Measurements from ENCODE around the gene C2orf42.
"Not testable (repeated sequence)": the region's sequence is repeated elsewhere in the genome, so short reads cannot be mapped to it uniquely, and the experiment has no call there.

C2orf42 gene

DNA sequence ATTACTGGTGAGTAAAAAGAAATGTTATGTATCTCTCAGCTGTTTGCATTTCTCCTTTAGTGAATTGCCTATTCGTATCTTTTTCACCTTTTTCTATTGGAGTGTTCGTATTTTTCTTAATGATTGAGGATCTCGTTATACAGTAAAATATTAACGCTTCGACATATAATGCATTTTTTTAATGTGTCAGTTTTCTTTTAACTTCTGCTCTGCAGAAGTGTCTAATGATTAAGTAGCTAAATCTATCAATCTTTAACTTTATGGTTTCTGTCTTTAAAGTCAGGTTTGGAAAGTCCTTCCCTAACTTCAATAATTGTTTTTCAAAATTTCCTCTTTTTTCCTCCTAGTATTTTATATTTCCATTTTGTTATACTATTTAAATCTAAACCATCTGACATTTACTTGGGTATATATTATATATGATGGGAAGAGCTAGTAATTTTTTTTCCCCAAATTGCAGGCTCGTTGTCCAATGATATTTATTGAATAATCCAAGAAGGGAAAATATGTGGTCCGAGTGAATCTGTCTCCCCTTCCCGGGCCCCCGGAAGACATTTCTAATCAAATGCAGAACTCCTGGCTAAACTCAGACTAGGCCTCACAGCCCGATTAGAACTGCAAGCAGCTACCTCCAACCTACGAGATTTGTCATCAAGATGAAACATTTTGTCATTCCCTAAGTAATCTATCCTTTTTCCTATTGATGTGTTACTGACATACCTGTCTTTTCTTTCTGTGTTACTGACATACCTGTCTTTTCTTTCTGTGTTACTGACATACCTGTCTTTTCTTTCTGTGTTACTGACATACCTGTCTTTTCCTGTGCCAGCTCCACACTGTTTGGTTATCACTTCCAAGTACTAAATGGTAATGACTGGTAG, 86.3 kb downstream of the C2orf42 start:
- no peak for DNase-seq (ENCODE audit: low read depth in 1 of 2, low spot score in 1 of 2)

DNA sequence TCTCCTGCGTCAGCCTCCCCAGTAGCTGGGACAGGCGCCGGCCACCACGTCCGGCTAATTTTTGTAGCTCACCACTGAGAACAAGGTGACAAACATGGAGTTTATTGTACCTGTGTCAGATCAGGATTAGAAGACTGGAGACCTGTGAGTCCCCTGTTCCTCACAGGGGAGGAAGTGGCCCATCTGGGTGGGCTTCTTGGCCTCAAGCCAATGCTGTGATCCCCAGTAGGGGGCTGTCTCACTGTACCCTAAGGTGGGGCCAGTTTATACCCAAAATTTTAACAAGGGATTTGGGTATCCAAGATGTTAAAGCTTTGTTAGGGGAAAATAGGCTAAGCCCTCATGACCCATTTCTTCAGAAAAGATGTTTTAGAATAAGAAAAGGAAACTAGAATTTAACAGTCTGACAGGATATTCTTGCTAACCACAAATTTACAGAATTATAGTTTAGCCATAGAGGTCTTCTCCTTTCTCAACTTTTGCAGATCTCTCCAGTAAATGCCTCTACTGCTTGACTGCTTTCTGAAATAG, 87.2 kb downstream of the C2orf42 start:
- no peak for DNase-seq (ENCODE audit: low read depth in 1 of 2, low spot score in 1 of 2)

DNA sequence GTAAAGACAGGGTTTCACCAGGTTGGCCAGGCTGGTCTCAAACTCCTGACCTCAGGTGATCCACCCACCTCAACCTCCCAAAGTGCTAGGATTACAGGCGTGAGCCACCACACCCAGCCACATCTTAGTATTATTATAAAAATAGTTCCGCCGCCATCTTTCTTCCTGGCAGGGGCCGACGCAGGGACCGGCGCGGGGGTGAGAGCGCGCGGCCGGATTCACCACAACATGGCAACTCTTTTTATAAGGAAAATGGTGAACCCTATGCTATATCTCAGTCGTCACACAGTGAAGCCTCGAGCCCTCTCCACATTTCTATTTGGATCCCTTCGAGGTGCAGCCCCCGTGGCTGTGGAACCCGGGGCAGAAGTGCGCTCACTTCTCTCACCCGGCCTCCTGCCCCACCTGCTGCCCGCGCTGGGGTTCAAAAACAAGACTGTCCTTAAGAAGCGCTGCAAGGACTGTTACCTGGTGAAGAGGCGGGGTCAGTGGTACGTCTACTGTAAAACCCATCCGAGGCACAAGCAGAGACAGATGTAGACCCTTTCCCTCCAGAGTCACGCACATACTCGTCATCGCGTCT, 88.4 kb downstream of the C2orf42 start:
- not testable (repeated sequence) for DNase-seq (ENCODE audit: low read depth in 1 of 2, low spot score in 1 of 2)

DNA sequence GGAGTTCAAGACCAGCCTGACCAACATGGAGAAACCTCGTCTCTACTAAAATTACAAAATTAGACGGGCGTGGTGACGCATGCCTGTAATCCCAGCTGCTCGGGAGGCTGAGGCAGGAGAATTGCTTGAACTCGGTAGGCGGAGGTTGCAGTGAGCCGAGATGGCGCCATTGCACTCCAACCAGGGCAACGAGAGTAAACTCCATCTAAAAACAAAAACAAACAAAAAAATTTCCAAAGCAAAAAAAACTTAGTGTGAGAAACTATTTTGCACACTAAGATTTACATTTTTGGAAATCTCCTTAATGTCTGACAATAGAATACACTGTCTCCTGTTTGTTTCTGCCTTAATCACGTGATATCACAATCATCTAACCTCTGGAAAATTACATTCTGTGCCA, 89.1 kb downstream of the C2orf42 start:
- DNase-seq (ENCODE audit: low read depth in 1 of 2, low spot score in 1 of 2) = not testable (repeated sequence)

DNA sequence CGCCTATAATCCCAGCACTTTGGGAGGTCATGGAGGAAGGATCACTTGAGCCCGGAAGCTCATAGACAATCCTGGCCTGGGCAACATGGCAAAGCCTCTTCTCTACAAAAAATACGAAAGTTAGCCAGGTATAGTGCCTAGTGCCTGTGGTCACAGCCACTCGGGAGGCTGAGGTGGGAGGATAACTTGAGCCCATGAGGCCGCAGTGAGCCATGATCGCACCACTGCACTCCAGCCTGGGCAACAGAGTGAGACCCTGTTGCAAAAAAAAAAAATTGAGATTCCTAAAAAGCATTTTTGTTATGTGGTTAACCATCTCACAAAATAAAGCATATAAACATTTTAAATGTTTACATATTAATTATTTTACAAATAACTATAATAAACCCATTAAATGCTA, 89.6 kb downstream of the C2orf42 start:
- DNase-seq (ENCODE audit: low read depth in 1 of 2, low spot score in 1 of 2) = no peak
